Mammary epithelial cell (primary cell): ENCODE measurements around the gene TEX26.

Source experiments
- EZH2 ChIP-seq: IDR thresholded peaks from 2 replicates; pipeline ENCODE4 v1.6.1; 2012; ENCODE audit warnings: low read length, inconsistent platforms, borderline replicate concordance
- TF ChIP-seq, protein P1 (sequence below), 2 donors: IDR thresholded peaks in 1 of 2; conservative IDR thresholded peaks in 1 of 2; 2 replicates each; pipeline ENCODE4 v1.5.1; 2011 to 2012; ENCODE audit warnings: inconsistent platforms in 2 of 2, low read length in 2 of 2, mild to moderate bottlenecking in 2 of 2, control low read depth in 1 of 2, low read depth in 1 of 2; ENCODE audit not compliant: insufficient read depth in 1 of 2; ENCODE audit errors: extremely low read depth in 1 of 2

DNA sequence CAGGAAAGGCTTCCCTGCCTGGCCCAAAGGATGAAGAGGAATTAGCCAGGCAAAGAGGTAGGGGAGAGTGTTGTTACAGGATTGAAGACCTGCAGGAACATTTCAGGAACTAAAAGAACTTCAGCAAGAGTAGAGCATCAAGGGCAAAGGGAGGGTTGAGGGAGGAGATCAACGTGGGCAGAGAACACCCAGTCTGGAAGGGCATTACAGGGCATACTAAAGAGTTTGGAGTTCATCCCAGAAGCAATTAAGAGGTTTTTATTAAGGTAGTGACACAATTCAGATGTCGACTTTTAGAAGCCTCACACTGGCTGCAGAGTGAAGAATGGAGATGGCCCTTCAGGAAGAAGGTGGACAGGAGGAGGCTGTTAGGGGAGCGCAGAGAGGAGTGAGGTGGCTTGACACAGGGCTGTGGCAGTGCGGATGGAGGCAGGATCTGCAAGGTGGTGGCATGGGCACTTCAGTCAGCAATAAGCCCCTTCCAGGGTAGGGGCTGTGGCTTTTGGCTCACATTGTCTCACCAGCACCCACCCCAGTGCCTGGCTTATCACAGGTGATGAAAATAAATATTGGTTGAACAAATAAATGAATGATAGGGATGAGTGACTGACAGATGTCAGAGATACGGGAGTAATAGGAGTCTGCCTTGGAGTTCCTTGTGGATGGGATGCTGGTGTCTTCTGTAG, 24.9 kb downstream of the TEX26 start:
- TF ChIP-seq, protein P1, sequence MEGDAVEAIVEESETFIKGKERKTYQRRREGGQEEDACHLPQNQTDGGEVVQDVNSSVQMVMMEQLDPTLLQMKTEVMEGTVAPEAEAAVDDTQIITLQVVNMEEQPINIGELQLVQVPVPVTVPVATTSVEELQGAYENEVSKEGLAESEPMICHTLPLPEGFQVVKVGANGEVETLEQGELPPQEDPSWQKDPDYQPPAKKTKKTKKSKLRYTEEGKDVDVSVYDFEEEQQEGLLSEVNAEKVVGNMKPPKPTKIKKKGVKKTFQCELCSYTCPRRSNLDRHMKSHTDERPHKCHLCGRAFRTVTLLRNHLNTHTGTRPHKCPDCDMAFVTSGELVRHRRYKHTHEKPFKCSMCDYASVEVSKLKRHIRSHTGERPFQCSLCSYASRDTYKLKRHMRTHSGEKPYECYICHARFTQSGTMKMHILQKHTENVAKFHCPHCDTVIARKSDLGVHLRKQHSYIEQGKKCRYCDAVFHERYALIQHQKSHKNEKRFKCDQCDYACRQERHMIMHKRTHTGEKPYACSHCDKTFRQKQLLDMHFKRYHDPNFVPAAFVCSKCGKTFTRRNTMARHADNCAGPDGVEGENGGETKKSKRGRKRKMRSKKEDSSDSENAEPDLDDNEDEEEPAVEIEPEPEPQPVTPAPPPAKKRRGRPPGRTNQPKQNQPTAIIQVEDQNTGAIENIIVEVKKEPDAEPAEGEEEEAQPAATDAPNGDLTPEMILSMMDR (conservative IDR thresholded peaks at IDR 0.05 in 1 of 2, IDR thresholded peaks at IDR 0.05 in 1 of 2; ENCODE audit: extremely low read depth in 1 of 2, insufficient read depth in 1 of 2, low read depth in 1 of 2, low read length in 2 of 2), result no peak
- TF ChIP-seq EZH2, result no peak
